A549 (cell line): ENCODE data around the gene AGR2.

Experiments
- BHLHE40 ChIP-seq: IDR thresholded peaks from 2 replicates; pipeline ENCODE4 v1.6.1; 2012; ENCODE audit warnings: low read depth, low read length, inconsistent platforms
- CHD2 ChIP-seq: fragments of 150-350 bp; IDR thresholded peaks from 2 replicates; pipeline ENCODE4 v1.6.1; 2014; ENCODE audit warnings: low read length; ENCODE audit not compliant: partially characterized antibody
- CTCF ChIP-seq: fragments of >200 bp; sonication (Bioruptor Twin); formaldehyde crosslinking; IDR thresholded peaks from 3 replicates; pipeline ENCODE4 v1.5.1; 2016
- E2F6 ChIP-seq: IDR thresholded peaks from 2 replicates; pipeline ENCODE4 v1.6.1; 2012; ENCODE audit warnings: low read depth, borderline replicate concordance
- EP300 ChIP-seq, 2 experiments: fragments of >200 bp; sonication (Bioruptor Twin); formaldehyde crosslinking; IDR thresholded peaks; 2 replicates in 1 of 2; 3 replicates in 1 of 2; pipeline ENCODE4 v1.6.1; 2016 to 2017
- ESRRA ChIP-seq: fragments of 150-350 bp; IDR thresholded peaks from 2 replicates; pipeline ENCODE4 v1.6.1; 2014; ENCODE audit warnings: mild to moderate bottlenecking, low read length, borderline replicate concordance
- JUNB ChIP-seq: fragments of >200 bp; sonication (Bioruptor Twin); formaldehyde crosslinking; IDR thresholded peaks from 2 replicates; pipeline ENCODE4 v1.6.1; 2016
- MYC ChIP-seq: IDR thresholded peaks from 2 replicates; pipeline ENCODE4 v1.6.1; 2012; ENCODE audit warnings: mild to moderate bottlenecking, inconsistent platforms, low read length, improper control_type of control experiment, borderline replicate concordance
- POLR2A ChIP-seq: IDR thresholded peaks from 2 replicates; pipeline ENCODE4 v1.6.1; 2012; ENCODE audit warnings: mild to moderate bottlenecking, low read length
- RAD21 ChIP-seq, 2 experiments: fragments of >200 bp in 1 of 2; sonication (Bioruptor Twin) in 1 of 2; formaldehyde crosslinking in 1 of 2; IDR thresholded peaks in 1 of 2; conservative IDR thresholded peaks in 1 of 2; 2 replicates in 1 of 2; 3 replicates in 1 of 2; pipeline ENCODE4 v1.6.1; 2012 to 2018; ENCODE audit warnings: inconsistent platforms in 1 of 2
- REST ChIP-seq: fragments of 200-600 bp; sonication (generic); IDR thresholded peaks from 2 replicates; pipeline ENCODE4 v1.6.1; 2016; ENCODE audit warnings: antibody characterized with exemption, mild to moderate bottlenecking, moderate library complexity

- TF ChIP-seq MYC (no peak), POLR2A (no peak), CHD2 (no peak), EP300 (IDR thresholded peaks at IDR 0.05) (no peak), REST (no peak), CTCF (no peak), RAD21 (conservative IDR thresholded peaks at IDR 0.05 in 1 of 2, IDR thresholded peaks at IDR 0.05 in 1 of 2) (no peak), ESRRA (no peak), E2F6 (no peak), JUNB (no peak), BHLHE40 (no peak)
These were observed 5.3 kb upstream of the AGR2 start for GRCh38 chr7:16810112-16810511.
